MCF 10A (cell line): ENCODE data around the gene HOXC5. TPM values are rescaled to one million over a fixed set of nuclear protein-coding genes. Genes with fewer than 3 reads are reported as not detected.
A peak's percentile ranks its signal among the peaks of the same experiment; 100 is the strongest.

Experiments used
- BruUV-seq: library from RNA; stranded (reverse); fragments of 400-500 nt; replicated peaks from 2 replicates; lab custom pipeline; 2021; lab: Mats Ljungman, UMichigan
- CTCF ChIA-PET: fragments of 300-600 bp; sonication (Branson Sonifier 250); formaldehyde crosslinking; extraction: SDS; loops from one replicate; lab custom pipeline; 2021; ENCODE audit warnings: antibody characterized with exemption, inconsistent platforms; lab: Yijun Ruan, JAX
- POLR2A ChIA-PET: fragments of 300-600, 350-650 bp; sonication (Branson Sonifier 250); formaldehyde crosslinking; extraction: SDS; loops from one replicate; lab custom pipeline; 2020; ENCODE audit warnings: antibody characterized with exemption, inconsistent platforms; lab: Yijun Ruan, JAX
- DNase-seq: peaks from one replicate; pipeline ENCODE4 v3.0.0-alpha.2; 2018; ENCODE audit not compliant: unreplicated experiment
- H3K27ac Mint-ChIP-seq: one replicate; pipeline ENCODE4 v1.8.0; 2022; ENCODE audit warnings: mild to moderate bottlenecking, low read depth, mixed read lengths; ENCODE audit not compliant: unreplicated experiment
- H3K27me3 Mint-ChIP-seq: one replicate; pipeline ENCODE4 v1.8.0; 2022; ENCODE audit warnings: mixed read lengths; ENCODE audit not compliant: insufficient read depth, unreplicated experiment
- H3K36me3 Mint-ChIP-seq: one replicate; pipeline ENCODE4 v1.8.0; 2022; ENCODE audit warnings: mild to moderate bottlenecking, moderate library complexity, mixed read lengths; ENCODE audit not compliant: insufficient read depth, unreplicated experiment
- H3K4me1 Mint-ChIP-seq: one replicate; pipeline ENCODE4 v1.8.0; 2022; ENCODE audit warnings: mixed read lengths; ENCODE audit not compliant: insufficient read depth, unreplicated experiment
- H3K4me3 Mint-ChIP-seq: one replicate; pipeline ENCODE4 v1.8.0; 2022; ENCODE audit warnings: mild to moderate bottlenecking, moderate library complexity, mixed read lengths; ENCODE audit not compliant: unreplicated experiment
- H3K9me3 Mint-ChIP-seq: one replicate; pipeline ENCODE4 v1.8.0; 2022; ENCODE audit warnings: mixed read lengths; ENCODE audit not compliant: unreplicated experiment
- CTCF ChIP-seq: fragments of 200-600 bp; IDR thresholded peaks from one replicate; pipeline ENCODE4 v1.8.0; 2022; ENCODE audit warnings: antibody characterized with exemption, mild to moderate bottlenecking; ENCODE audit not compliant: unreplicated experiment
- intact Hi-C: fragments of 100-400 bp; cut with micrococcal nuclease; formaldehyde crosslinking; loops from 2 replicates; pipeline ENCODE4 v1.14.1; 2022
- total RNA-seq: library from RNA; stranded (reverse); gene quantifications from 2 replicates; pipeline ENCODE4 v1.2.3, GENCODE V29; 2022

Gene HOXC5
- total RNA-seq, 1 experiment from 2014 or later, result not detected

DNA sequence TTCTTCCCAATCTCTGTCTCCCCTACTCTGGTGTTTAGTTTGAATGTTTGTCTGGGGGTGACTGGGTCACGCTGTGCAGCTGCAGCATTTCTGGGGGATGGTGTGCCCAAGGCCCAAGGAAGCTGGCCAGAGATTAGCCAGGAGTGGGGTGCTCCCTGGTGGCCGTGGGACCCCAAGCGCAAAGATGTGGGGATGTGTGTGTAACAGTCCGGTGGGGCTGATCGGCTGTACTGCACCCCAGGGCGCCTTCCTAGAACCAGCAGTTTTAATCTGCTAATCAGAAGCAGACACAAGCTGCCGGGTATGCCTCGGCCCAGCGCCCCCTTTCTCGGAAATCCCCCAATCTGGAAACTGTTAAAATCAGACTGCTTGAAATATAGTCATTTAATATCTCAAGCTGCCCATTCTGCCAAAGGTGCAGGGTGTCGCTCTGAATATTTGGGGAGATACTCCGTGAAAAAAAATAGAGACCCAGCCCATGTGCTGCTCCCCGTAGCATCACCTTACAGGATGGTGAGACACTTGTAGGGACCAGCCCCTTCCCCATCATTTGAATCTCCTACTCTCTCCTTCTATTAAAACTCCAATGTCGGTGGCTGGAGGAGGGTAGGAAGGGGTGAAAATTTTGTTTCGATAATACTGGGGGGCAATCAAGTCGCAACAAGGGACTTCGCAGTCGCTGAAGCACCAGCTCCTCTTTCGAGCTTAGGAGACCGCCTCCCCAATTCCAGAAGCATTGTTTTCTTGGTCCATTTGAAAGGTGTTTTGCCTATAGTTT is 28.6 kb upstream of the HOXC5 start:
- intact Hi-C loops, result loop anchor here (10.0 kb wide), 1 partner anchor 361 kb away; the partner anchor contains the start of gene GPR84
- POLR2A ChIA-PET, result interaction anchor here (0.8 kb wide), 1 partner anchor 66 kb away, joined by 4 read pairs; the partner anchor contains the start of gene HOXC13
- H3K27ac Mint-ChIP-seq, result peak overlapping the region; percentile 3
- no peaks in the 10 kb centered on the region for H3K9me3 Mint-ChIP-seq
- no peaks in the 10 kb centered on the region for H3K27me3 Mint-ChIP-seq
- DNase-seq, result no peak
- no peak overlapping the region for H3K4me3 Mint-ChIP-seq
- CTCF ChIA-PET, result interaction anchor here (0.6 to 12.4 kb wide), 11 partner anchors 17 to 438 kb away, joined by 3 to 200 read pairs (median 4); partner anchors contain the start of gene SMUG1
- no TSS peak for BruUV-seq
- H3K4me1 Mint-ChIP-seq, result peaks cover 25% of the 10 kb centered on the region
- no peak for TF ChIP-seq CTCF
- peaks cover 9% of the 10 kb centered on the region for H3K36me3 Mint-ChIP-seq

DNA sequence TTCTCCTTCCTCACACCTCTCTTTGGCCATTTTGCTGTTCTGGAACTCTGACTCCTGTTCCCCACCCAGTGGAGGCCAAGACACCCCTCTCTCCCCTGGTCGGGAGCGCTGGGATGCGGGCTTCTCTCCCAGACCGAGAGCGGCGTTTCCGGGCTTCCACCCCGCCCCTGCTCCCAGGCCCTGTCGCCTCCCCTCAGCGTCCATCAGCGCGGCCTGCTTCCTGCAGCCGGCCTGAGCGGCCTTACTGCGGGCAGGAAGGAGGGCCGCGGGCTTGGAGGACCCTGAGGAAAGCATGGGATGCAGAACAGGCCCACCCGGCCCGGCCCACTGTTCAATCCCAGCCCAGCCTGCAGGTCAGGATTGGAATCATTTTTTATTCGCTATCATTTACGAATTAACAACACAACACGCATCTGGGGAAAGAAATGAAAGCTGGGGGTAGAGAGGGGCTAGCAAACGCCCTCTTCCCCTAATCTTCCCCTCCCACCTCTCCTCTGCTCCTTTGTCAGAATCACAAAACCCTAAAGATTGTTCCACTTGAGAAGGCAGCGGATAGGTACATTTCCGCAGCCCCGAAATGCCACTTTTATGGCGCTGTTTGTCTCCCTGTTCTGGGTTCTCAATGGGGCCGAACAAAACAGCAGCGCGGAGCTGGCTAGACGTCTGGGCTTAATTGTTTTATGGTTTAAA is 27.9 kb upstream of the HOXC5 start:
- BruUV-seq, result no TSS peak
- Mint-ChIP-seq H3K27ac (no peak overlapping the region), H3K36me3 (peaks cover 9% of the 10 kb centered on the region), H3K4me3 (no peak overlapping the region), H3K4me1 (peaks cover 28% of the 10 kb centered on the region), H3K27me3 (no peaks in the 10 kb centered on the region), H3K9me3 (no peaks in the 10 kb centered on the region)
- intact Hi-C loops, result loop anchor here (10.0 kb wide), 1 partner anchor 360 kb away; the partner anchor contains the start of gene GPR84
- no peak for DNase-seq
- ChIA-PET CTCF (interaction anchor here (0.6 to 12.4 kb wide), 11 partner anchors 13 to 439 kb away, joined by 3 to 200 read pairs (median 4); partner anchors contain the start of gene SMUG1), POLR2A (interaction anchor here (0.6 to 1.4 kb wide), 2 partner anchors 169 to 1027 kb away, joined by 3 read pairs; no protein-coding TSS in a partner anchor)
- no peak for TF ChIP-seq CTCF

- POLR2A ChIA-PET, result interaction anchor here (0.6 to 2.7 kb wide), 9 partner anchors 12 to 1028 kb away, joined by 3 to 22 read pairs (median 5); partner anchors contain the start of genes HOXC6 and SMUG1
- intact Hi-C loops, result loop anchor here (10.0 kb wide), 1 partner anchor 359 kb away; the partner anchor contains the start of gene GPR84
- Mint-ChIP-seq H3K4me1 (peaks cover 28% of the 10 kb centered on the region), H3K27ac (no peak overlapping the region), H3K27me3 (no peaks in the 10 kb centered on the region), H3K9me3 (no peaks in the 10 kb centered on the region), H3K4me3 (no peak overlapping the region), H3K36me3 (peaks cover 9% of the 10 kb centered on the region)
- CTCF ChIA-PET, result interaction anchor here (0.5 to 12.4 kb wide), 13 partner anchors 12 to 388 kb away, joined by 3 to 200 read pairs (median 4); partner anchors contain the start of genes HOXC5 and SMUG1
- no peak for TF ChIP-seq CTCF
- BruUV-seq, result no TSS peak
- DNase-seq, result no peak
Observed at GRCh38 chr12:54005531-54005852, 27.4 kb upstream of the HOXC5 start.
